ENCODE measurements around the gene HS3ST5.

Gene HS3ST5

DNA sequence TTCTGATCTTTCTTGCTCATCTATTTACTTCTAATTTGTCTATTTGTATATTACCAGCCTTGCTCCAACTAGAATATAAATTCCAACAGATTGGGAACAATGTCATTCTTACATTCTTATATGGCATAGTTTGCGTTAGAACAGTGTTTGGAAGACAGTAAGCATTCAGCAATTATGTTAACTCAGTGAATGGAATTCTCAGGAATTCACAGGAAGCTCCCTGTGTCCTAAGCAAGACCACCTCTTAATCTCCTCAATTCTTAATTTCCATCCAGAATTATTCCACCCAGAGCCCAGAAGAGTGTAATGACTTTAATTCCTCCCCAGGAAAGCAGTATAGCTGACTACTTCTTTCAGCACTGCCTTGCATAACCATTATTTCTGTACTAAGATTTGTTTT lies 18.2 kb upstream of the HS3ST5 start:
- TF ChIP-seq, protein P1, sequence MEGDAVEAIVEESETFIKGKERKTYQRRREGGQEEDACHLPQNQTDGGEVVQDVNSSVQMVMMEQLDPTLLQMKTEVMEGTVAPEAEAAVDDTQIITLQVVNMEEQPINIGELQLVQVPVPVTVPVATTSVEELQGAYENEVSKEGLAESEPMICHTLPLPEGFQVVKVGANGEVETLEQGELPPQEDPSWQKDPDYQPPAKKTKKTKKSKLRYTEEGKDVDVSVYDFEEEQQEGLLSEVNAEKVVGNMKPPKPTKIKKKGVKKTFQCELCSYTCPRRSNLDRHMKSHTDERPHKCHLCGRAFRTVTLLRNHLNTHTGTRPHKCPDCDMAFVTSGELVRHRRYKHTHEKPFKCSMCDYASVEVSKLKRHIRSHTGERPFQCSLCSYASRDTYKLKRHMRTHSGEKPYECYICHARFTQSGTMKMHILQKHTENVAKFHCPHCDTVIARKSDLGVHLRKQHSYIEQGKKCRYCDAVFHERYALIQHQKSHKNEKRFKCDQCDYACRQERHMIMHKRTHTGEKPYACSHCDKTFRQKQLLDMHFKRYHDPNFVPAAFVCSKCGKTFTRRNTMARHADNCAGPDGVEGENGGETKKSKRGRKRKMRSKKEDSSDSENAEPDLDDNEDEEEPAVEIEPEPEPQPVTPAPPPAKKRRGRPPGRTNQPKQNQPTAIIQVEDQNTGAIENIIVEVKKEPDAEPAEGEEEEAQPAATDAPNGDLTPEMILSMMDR (IDR thresholded peaks at IDR 0.05; ENCODE audit: control insufficient read depth, insufficient read depth, low read depth, low read length, missing control alignments), result no peak
- no peak overlapping the region for H3K4me3 ChIP-seq (ENCODE audit: control insufficient read depth, low read depth, low read length)
- DNase-seq (ENCODE audit: low read depth), result no peak

DNA sequence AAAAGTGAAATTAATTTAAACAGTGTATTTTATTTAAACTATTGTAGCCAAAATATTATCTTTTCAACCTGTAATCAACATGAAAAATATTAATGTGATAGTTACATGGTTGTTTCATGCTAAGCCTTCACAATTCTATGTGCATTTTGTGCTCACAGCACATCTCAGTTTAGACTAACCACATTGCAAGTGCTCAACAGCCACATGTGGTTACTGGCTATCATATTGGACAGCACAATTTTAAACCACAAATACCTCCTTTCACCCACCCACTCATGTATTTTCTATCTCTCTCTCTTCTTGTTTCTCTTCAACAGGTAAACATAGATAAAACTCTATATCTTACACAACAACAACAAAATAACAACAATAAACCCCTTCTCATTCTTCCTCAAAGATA lies 12.5 kb upstream of the HS3ST5 start:
- H3K4me3 ChIP-seq (ENCODE audit: control insufficient read depth, low read depth, low read length), result no peak overlapping the region
- DNase-seq (ENCODE audit: low read depth), result no peak
- TF ChIP-seq, protein P1 (IDR thresholded peaks at IDR 0.05; ENCODE audit: control insufficient read depth, insufficient read depth, low read depth, low read length, missing control alignments), result no peak

DNA sequence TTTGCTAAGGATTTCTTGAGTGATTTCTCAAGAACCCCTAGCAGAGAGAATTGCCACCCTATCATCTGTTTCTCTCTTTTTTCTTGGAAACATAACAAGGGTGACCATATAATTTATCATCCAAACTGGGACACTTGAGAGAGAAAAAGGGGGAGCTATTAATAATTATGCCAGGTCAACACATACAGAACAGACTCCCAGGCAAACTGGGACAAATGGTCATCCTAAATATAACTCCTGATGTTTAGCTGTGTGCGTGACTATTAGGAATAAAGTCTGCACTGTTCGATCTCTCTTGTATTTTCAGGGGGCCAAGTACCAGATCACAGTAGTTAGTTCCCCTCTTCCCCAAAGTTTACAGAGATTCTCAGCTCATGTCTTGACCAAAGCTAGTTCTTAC lies 11.7 kb upstream of the HS3ST5 start:
- no peak overlapping the region for H3K4me3 ChIP-seq (ENCODE audit: control insufficient read depth, low read depth, low read length)
- no peak for DNase-seq (ENCODE audit: low read depth)
- TF ChIP-seq, protein P1 (IDR thresholded peaks at IDR 0.05; ENCODE audit: control insufficient read depth, insufficient read depth, low read depth, low read length, missing control alignments), result no peak

DNA sequence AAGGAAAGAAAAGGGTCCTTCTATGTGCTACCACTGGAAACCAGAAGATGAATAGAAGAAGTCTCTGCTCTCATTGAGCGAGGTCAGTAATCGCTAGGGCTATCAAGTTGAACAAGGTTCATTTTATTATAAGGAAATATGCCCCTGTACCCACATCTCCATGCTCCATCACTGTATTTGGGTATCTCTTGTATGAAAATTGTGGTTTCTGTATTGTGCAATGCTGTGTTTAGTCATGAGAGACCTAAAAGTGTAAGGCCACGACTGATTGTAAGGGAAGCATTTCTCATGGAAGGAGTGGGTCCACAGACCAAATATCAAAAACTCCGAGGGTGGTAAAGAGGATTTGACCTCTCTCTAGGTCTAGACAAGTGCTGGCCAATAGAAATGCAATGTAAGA lies 3.6 kb upstream of the HS3ST5 start:
- no peak for DNase-seq (ENCODE audit: low read depth)
- TF ChIP-seq, protein P1 (IDR thresholded peaks at IDR 0.05; ENCODE audit: control insufficient read depth, insufficient read depth, low read depth, low read length, missing control alignments), result no peak
- no peak overlapping the region for H3K4me3 ChIP-seq (ENCODE audit: control insufficient read depth, low read depth, low read length)

DNA sequence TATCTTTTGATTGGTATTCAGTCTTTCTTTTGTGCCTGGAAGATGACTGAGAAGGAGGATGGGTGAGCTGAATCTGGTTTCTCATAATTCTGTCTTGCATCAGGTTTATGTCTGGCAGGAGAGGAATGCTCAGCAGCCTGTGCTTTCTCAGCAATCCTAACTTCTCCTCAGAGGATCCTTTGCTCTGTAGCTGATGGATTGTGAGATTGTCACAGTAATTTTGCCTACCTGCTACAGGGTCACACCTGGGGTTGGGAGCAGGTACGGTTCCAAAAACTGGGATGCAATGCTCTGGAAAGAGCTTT lies 2.1 kb upstream of the HS3ST5 start:
- H3K4me3 ChIP-seq (ENCODE audit: control insufficient read depth, low read depth, low read length), result no peak overlapping the region
- TF ChIP-seq, protein P1 (IDR thresholded peaks at IDR 0.05; ENCODE audit: control insufficient read depth, insufficient read depth, low read depth, low read length, missing control alignments), result no peak
- DNase-seq (ENCODE audit: low read depth), result no peak

DNA sequence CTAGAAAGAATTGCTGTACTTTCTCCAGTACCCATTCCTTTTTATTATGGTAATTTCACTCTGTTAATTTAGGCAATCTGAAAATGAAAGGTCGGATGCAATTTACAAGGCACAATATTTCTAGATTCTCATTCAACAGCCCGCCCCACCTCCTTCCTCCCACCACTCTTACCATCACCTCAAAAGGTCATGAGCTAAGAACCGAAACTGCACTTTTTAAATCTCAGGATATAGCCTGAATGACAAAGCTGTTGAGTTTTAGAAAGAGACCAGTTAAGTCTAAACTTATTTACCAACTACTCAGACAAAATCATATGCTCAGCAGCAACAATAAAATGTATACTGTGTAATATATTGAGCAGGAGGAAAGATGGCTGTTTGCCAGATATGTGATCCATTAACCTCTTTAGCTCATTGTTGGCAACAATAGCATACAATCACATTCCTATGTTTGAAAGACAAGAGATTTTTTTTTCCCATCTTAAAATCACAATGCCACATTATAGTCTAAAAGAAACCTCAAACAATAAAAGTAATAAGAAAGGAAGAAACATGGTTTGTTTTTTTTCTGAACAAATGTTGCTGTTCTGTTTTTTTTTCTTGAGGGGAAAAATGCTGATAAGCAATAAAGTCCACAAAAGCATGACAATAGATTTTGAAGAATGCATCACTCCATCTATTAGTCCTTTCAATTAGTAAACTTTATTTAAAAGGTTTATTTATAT lies 1.6 kb upstream of the HS3ST5 start:
- no peak for DNase-seq (ENCODE audit: low read depth)
- H3K4me3 ChIP-seq (ENCODE audit: control insufficient read depth, low read depth, low read length), result no peak overlapping the region
- TF ChIP-seq, protein P1 (IDR thresholded peaks at IDR 0.05; ENCODE audit: control insufficient read depth, insufficient read depth, low read depth, low read length, missing control alignments), result no peak

DNA sequence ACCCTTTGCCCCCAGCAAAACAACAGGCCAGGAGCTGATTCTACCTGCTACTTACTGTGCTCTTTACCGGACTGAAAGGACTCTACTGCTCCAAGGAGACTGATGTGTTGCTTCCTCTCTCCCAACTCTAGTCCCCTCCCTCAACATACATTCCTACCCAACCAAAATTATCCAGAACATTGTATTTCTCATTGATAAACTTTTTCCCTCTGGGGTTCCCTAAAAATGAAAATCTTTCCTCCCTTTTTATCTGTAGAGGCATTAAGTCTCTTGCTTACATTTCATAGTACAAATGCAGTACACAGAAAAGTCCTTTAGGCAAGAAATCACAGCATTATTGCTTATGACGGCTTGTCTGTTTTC lies 940 bp upstream of the HS3ST5 start:
- DNase-seq (ENCODE audit: low read depth), result no peak
- TF ChIP-seq, protein P1 (IDR thresholded peaks at IDR 0.05; ENCODE audit: control insufficient read depth, insufficient read depth, low read depth, low read length, missing control alignments), result no peak
- no peak overlapping the region; the same call in none of the 2 replicates for H3K4me3 ChIP-seq (ENCODE audit: control insufficient read depth, low read depth, low read length)

Data from AG09309 (cell line).